ENCODE results near the gene CACNG1.

CACNG1 gene

GRCh38 chr17:67018471-67019434 lies 25.6 kb upstream of the CACNG1 start:
- TF ChIP-seq GATA3 (IDR thresholded peaks at IDR 0.05; ENCODE audit: low read depth, low read length) (no peak), GATA2 (IDR thresholded peaks at IDR 0.05; ENCODE audit: low read depth, low read length) (no peak; the same call in 1 of the 2 replicates)

GRCh38 chr17:67019809-67020208 lies 24.5 kb upstream of the CACNG1 start:
- TF ChIP-seq GATA2 (IDR thresholded peaks at IDR 0.05; ENCODE audit: low read depth, low read length) (no peak), GATA3 (IDR thresholded peaks at IDR 0.05; ENCODE audit: low read depth, low read length) (no peak)

GRCh38 chr17:67020293-67020766 lies 24.0 kb upstream of the CACNG1 start:
- TF ChIP-seq GATA3 (IDR thresholded peaks at IDR 0.05; ENCODE audit: low read depth, low read length): no peak
- peak; percentile 93 for TF ChIP-seq GATA2 (IDR thresholded peaks at IDR 0.05; ENCODE audit: low read depth, low read length)

- TF ChIP-seq GATA2 (IDR thresholded peaks at IDR 0.05; ENCODE audit: low read depth, low read length) (no peak), GATA3 (IDR thresholded peaks at IDR 0.05; ENCODE audit: low read depth, low read length) (no peak)
Measured at GRCh38 chr17:67021196-67021595, 23.2 kb upstream of the CACNG1 start.

GRCh38 chr17:67021743-67022450 lies 22.5 kb upstream of the CACNG1 start:
- TF ChIP-seq GATA2 (IDR thresholded peaks at IDR 0.05; ENCODE audit: low read depth, low read length) (peak; percentile 34; the same call in 1 of the 2 replicates), GATA3 (IDR thresholded peaks at IDR 0.05; ENCODE audit: low read depth, low read length) (no peak)

- TF ChIP-seq GATA2 (IDR thresholded peaks at IDR 0.05; ENCODE audit: low read depth, low read length) (no peak), GATA3 (IDR thresholded peaks at IDR 0.05; ENCODE audit: low read depth, low read length) (no peak)
Measured at GRCh38 chr17:67022451-67022810, 21.9 kb upstream of the CACNG1 start.

- no peak for TF ChIP-seq GATA2 (IDR thresholded peaks at IDR 0.05; ENCODE audit: low read depth, low read length)
- no peak for TF ChIP-seq GATA3 (IDR thresholded peaks at IDR 0.05; ENCODE audit: low read depth, low read length)
Measured at GRCh38 chr17:67024736-67025135, 19.6 kb upstream of the CACNG1 start.

- TF ChIP-seq GATA3 (IDR thresholded peaks at IDR 0.05; ENCODE audit: low read depth, low read length) (no peak), GATA2 (IDR thresholded peaks at IDR 0.05; ENCODE audit: low read depth, low read length) (no peak)
Measured at GRCh38 chr17:67025216-67025792, 19.1 kb upstream of the CACNG1 start.

GRCh38 chr17:67026341-67026740 lies 18.0 kb upstream of the CACNG1 start:
- TF ChIP-seq GATA3 (IDR thresholded peaks at IDR 0.05; ENCODE audit: low read depth, low read length) (no peak), GATA2 (IDR thresholded peaks at IDR 0.05; ENCODE audit: low read depth, low read length) (no peak)

GRCh38 chr17:67027031-67027628 lies 17.2 kb upstream of the CACNG1 start:
- TF ChIP-seq GATA3 (IDR thresholded peaks at IDR 0.05; ENCODE audit: low read depth, low read length) (no peak), GATA2 (IDR thresholded peaks at IDR 0.05; ENCODE audit: low read depth, low read length) (no peak)

GRCh38 chr17:67030641-67031040 lies 13.7 kb upstream of the CACNG1 start:
- no peak for TF ChIP-seq GATA3 (IDR thresholded peaks at IDR 0.05; ENCODE audit: low read depth, low read length)

- TF ChIP-seq GATA3 (IDR thresholded peaks at IDR 0.05; ENCODE audit: low read depth, low read length) (no peak), GATA2 (IDR thresholded peaks at IDR 0.05; ENCODE audit: low read depth, low read length) (no peak)
Measured at GRCh38 chr17:67032382-67032781, 12.0 kb upstream of the CACNG1 start.

GRCh38 chr17:67032985-67033384 lies 11.4 kb upstream of the CACNG1 start:
- TF ChIP-seq GATA3 (IDR thresholded peaks at IDR 0.05; ENCODE audit: low read depth, low read length) (no peak), GATA2 (IDR thresholded peaks at IDR 0.05; ENCODE audit: low read depth, low read length) (no peak)

GRCh38 chr17:67033613-67034012 lies 10.7 kb upstream of the CACNG1 start:
- TF ChIP-seq GATA2 (IDR thresholded peaks at IDR 0.05; ENCODE audit: low read depth, low read length) (no peak), GATA3 (IDR thresholded peaks at IDR 0.05; ENCODE audit: low read depth, low read length) (no peak)
